SK-MEL-5 (cell line): ENCODE measurements around the gene ZC3H13. TPM values are rescaled to one million over a fixed set of nuclear protein-coding genes. Genes with fewer than 3 reads are reported as not detected.

Experiments
- DNase-seq: peaks from one replicate; pipeline ENCODE4 v3.0.0-alpha.2; 2016; ENCODE audit warnings: low read depth, low spot score
- in situ Hi-C: cut with HindIII; loops from 2 replicates; pipeline ENCODE4 v1.10.0; 2016; ENCODE audit warnings: low sequenced_read_pairs, high pct_unique_total_duplicates, low pct_unique_long_range_greater_than_20kb
- polyA plus RNA-seq, 2 experiments: library from polyadenylated mRNA; depleted of rRNA; stranded (reverse); fragments of >200 nt; gene quantifications; 2 replicates each; pipeline ENCODE4 v1.2.3, GENCODE V29; 2015
- total RNA-seq: library from RNA; depleted of rRNA; stranded (reverse); fragments of >200 nt; shearing (Covaris generic); gene quantifications from 2 replicates; pipeline ENCODE4 v1.2.3, GENCODE V29; 2014; rRNA removed

The ZC3H13 gene, protein sequence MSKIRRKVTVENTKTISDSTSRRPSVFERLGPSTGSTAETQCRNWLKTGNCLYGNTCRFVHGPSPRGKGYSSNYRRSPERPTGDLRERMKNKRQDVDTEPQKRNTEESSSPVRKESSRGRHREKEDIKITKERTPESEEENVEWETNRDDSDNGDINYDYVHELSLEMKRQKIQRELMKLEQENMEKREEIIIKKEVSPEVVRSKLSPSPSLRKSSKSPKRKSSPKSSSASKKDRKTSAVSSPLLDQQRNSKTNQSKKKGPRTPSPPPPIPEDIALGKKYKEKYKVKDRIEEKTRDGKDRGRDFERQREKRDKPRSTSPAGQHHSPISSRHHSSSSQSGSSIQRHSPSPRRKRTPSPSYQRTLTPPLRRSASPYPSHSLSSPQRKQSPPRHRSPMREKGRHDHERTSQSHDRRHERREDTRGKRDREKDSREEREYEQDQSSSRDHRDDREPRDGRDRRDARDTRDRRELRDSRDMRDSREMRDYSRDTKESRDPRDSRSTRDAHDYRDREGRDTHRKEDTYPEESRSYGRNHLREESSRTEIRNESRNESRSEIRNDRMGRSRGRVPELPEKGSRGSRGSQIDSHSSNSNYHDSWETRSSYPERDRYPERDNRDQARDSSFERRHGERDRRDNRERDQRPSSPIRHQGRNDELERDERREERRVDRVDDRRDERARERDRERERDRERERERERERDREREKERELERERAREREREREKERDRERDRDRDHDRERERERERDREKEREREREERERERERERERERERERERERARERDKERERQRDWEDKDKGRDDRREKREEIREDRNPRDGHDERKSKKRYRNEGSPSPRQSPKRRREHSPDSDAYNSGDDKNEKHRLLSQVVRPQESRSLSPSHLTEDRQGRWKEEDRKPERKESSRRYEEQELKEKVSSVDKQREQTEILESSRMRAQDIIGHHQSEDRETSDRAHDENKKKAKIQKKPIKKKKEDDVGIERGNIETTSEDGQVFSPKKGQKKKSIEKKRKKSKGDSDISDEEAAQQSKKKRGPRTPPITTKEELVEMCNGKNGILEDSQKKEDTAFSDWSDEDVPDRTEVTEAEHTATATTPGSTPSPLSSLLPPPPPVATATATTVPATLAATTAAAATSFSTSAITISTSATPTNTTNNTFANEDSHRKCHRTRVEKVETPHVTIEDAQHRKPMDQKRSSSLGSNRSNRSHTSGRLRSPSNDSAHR (N-terminal part only)
- total RNA-seq: 94.7 and 99.9 TPM in 2 replicates
- polyA plus RNA-seq (2015; cell fraction: cytosol; rRNA removed): 52.9 and 63.9 TPM in 2 replicates
- polyA plus RNA-seq (2015; cell fraction: nucleus; rRNA removed): 76.4 and 91.1 TPM in 2 replicates

DNA sequence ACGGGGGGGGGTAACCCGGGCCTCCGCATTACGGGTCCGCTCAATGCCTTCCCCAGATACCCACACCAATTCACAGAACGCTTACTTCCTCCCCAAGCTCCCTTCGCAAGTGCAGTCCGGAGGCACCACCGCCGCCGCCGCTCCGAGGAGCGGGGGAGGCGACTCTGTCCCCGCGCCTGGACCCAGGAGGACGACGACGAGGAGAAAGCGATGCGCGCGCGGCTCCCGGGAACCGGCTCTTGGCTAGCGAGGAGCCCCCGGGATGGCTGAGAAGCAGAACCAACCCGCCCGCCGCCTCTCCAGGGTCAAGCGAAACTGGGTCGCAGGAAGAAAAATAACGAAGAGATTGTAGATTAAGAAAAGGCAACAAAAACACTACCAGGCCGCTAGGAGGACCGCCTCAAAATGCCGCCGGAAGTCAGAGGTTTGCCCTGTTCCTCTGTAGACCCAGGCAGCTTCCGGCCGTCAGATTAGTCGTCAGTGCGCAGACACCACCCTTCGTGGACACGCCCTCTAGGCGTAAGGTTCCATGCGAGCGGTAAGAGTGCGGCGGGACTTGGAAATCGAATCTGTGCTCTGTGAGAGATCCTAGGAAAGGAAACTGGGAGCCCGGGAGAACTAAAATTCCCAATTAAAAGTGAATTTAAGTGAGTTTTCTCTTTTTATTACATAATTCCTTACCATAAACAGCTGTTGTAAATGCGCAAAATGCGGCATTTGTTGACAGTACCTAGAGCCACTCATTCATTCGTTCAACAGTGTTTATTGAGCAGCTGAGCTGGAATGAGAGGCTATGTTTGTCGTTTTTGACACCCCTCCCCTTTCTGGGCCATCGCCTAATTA lies at the start of gene ZC3H13:
Gene ZC3H13, minus strand, starts transcription at position 428 of the 843 bp plus-strand sequence. CDS start 7,239 bp downstream, outside the sequence.
- in situ Hi-C loops: no loop called here
- DNase-seq: peak; percentile 98

GRCh38 chr13:46102255-46102605 lies 49.7 kb upstream of the ZC3H13 start:
- in situ Hi-C loops: no loop called here
- no peak for DNase-seq

DNA sequence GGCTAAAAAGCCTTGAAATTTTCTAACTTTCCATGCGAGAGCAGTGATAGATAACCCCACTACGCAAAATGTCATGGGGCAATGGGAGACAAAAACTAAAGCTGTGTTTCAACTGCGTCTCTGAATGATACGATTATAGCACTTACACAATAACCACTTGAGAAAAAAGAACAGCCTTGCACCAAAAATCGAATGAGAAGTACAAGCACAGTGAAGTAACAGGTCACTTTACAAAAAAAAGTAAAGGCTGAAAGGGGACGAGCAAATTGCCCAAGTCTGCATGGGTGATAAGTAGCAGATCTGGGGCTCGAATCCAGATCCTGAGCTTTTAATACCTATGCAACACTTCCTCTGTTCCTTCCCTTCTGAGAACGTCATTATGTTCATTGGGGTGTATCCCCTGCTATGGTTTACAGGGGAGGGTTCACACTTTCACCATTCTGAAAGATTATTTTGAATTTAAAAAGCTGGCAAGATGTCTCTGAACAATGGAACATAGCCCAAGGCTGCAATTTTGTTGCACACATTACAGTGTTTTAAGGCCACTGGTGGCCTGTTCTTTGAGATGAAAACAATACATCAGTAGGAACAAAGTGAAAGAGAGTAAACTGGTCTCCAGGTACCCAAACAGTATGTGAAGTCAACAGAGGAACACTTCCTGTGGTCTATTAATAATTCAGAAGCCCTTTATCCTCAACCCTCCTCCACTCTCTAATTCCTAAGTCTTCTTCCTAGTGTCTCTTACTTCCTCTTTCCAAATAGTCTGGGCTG lies 49.1 kb upstream of the ZC3H13 start:
- in situ Hi-C loops: no loop called here
- peak; percentile 24 for DNase-seq

GRCh38 chr13:46101002-46101401 lies 48.5 kb upstream of the ZC3H13 start:
- DNase-seq: no peak
- in situ Hi-C loops: no loop called here

GRCh38 chr13:46100191-46100815 lies 47.8 kb upstream of the ZC3H13 start:
- in situ Hi-C loops: no loop called here
- DNase-seq: no peak

GRCh38 chr13:46097663-46098062 lies 45.1 kb upstream of the ZC3H13 start:
- no peak for DNase-seq
- in situ Hi-C loops: no loop called here

- DNase-seq: no peak
- in situ Hi-C loops: no loop called here
Measured at GRCh38 chr13:46097015-46097414, 44.5 kb upstream of the ZC3H13 start.

GRCh38 chr13:46094478-46094877 lies 41.9 kb upstream of the ZC3H13 start:
- in situ Hi-C loops: no loop called here

DNA sequence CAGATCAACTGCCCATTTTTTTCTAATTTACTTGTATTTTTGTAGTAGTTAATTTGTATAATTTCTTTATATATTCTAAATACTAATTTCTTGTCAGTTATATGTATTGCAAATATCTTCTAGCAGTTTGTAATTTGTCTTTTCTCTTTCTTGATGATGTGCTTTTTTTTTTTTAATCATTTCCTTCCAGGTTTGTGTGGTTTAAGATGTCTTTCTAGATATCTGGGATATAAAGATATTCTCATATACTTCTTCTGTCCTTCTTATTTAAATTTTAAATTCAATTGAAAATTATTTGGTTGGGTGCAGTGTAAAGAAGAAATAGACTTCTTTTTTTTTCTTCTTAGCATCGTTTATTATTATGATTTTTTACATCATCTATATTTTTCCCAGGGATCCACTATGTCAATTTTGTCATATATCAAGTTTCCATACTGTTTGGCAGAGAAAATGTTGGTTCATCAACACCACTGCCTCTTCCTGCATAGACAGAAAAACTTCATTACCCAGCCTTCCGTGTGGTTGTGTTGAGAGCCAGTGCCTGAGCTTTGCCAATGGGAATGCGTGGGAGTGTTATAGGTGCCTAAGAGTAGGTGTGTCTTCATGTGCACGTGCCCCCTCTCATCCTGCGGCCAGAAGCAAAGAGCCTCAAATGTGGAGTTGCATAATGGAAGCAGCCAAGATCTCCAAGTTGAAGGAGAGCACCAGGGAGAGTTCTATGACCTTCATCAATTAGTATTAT lies 36.4 kb upstream of the ZC3H13 start:
- in situ Hi-C loops: no loop called here
- DNase-seq: no peak

More at GRCh38 chr13:46094478-46094877, 41.9 kb upstream of the ZC3H13 start:
- no peak for DNase-seq

GRCh38 chr13:46087481-46087880 lies 34.9 kb upstream of the ZC3H13 start:
- no peak for DNase-seq
- in situ Hi-C loops: no loop called here

GRCh38 chr13:46086985-46087384 lies 34.4 kb upstream of the ZC3H13 start:
- DNase-seq: no peak
- in situ Hi-C loops: no loop called here

DNA sequence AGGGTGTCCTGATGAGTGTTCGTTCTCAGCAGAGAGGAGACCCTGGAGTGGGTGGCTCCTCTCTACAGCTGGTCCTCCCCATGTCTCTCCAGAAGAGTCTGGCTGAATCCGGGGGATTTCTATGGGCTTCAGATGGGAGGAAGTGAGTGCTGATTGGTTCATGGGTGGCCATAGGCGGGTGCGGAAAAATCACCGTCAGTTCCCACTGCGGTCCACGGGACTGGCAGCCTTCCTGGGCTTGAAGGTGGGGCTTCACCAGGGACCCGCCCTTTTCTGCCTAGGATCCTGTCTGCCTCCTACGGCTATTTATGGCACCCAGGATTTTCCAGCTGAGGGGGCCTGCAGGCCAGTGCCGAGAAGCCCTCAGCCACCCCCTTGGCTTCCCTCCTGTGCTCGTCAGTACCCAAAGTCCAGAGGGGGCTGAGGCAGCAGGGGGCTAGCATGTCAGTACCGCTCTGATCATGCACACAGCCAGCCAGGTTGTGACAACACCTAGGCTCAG lies 33.9 kb upstream of the ZC3H13 start:
- DNase-seq: no peak
- in situ Hi-C loops: no loop called here

DNA sequence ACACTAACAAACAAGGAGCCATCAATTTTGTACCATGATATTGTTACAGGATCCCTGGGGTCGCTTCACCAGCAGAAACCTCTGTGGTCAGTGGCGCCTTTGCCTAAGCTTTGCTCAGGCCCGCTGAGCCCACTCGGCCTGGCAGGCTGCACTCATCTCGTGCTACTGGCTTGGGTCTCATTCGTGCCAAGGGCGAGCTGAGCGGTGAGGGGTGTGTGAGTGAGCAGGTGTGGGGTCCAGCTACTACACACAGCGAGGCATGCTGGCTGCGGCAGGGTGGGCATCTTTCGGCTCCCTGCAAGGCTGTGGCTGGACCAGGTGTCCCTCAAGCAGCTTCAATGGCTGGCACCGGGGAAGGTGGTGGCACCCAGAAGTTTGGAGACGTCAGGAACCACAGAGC lies 33.2 kb upstream of the ZC3H13 start:
- DNase-seq: no peak
- in situ Hi-C loops: no loop called here

DNA sequence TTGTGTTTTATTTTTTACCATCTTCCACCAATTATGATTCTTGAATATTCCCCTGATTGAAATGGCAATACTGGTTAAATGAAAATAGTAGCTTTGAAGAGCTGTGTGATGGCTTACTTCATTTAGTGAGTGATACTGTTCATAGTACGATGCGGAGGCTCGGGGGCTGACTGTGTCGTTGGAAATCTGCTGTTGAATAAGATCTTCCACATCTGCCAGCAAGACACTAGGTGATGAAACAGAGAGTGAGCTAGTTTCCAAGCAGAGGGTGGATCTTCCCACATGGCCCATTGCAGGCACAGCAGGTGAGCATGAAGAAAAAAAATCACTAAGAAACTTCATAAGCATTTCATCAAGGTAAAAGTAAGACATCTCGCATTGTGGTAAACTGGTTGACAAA lies 29.8 kb upstream of the ZC3H13 start:
- DNase-seq: no peak
- in situ Hi-C loops: no loop called here

DNA sequence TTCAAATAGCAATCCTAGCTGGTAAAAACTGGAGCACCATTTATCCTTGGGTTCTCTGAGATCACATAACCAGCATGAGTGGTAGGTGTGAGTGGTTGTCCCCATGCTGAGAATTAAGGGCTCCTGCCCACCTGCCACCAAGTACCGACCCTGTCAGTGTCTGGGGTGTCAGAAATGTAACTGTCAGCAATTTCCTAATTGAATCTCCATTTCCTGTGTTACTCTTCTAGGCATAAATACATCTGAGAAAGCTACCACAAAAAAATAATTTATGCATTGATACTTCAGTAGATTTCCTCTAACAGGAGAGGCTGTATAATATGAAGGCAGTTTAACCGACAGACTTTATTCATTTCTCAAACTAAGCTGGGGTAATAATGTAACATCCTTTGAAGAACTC lies 27.2 kb upstream of the ZC3H13 start:
- in situ Hi-C loops: no loop called here
- no peak for DNase-seq
